Sigmoid colon (tissue), 7 donors: Measurements from ENCODE around the gene OR7G2. TPM values are rescaled to one million over a fixed set of nuclear protein-coding genes. Genes with fewer than 3 reads are reported as not detected.
A peak's percentile ranks its signal among the peaks of the same experiment; 100 is the strongest.

ENCODE experiments used
- DNase-seq: peaks from one replicate; pipeline ENCODE4 v3.0.0-alpha.2; 2019
- H3K27ac ChIP-seq, 4 donors: fragments of 200-600 bp; sonication (generic); one replicate each; pipeline ENCODE4 v1.5.1; 2016 to 2019; ENCODE audit warnings: mild to moderate bottlenecking in 1 of 4
- H3K27me3 ChIP-seq, 3 donors: fragments of 200-600 bp; sonication (generic); one replicate each; pipeline ENCODE4 v1.5.1; 2019; ENCODE audit warnings: mild to moderate bottlenecking in 1 of 3
- H3K36me3 ChIP-seq, 4 donors: fragments of 200-600 bp; sonication (generic); one replicate each; pipeline ENCODE4 v1.5.1; 2016 to 2019
- H3K4me1 ChIP-seq, 4 donors: fragments of 200-600 bp; sonication (generic); one replicate each; pipeline ENCODE4 v1.5.1; 2017 to 2019
- H3K4me3 ChIP-seq, 4 donors: fragments of 200-600 bp; sonication (generic); one replicate each; pipeline ENCODE4 v1.5.1; 2017 to 2019; ENCODE audit warnings: mild to moderate bottlenecking in 2 of 4, moderate library complexity in 1 of 4
- H3K9me3 ChIP-seq, 4 donors: fragments of 200-600 bp in 3 of 4; sonication (generic) in 3 of 4; one replicate each; pipeline versions ENCODE4 v1.5.1 to v1.6.1; 2013 to 2019
- CTCF ChIP-seq, 4 experiments: fragments of 450-650 bp in 3 of 4; fragments of 200-600 bp in 1 of 4; IDR thresholded peaks; one replicate each; pipeline ENCODE4 v1.5.1; 2016 to 2019; ENCODE audit warnings: antibody characterized with exemption in 4 of 4, mild to moderate bottlenecking in 3 of 4, moderate library complexity in 2 of 4
- EP300 ChIP-seq, 4 donors: sonication (generic); formaldehyde crosslinking; IDR thresholded peaks; one replicate each; pipeline ENCODE4 v1.6.1; 2017; ENCODE audit warnings: antibody characterized with exemption in 4 of 4
- POLR2A ChIP-seq, 2 donors: fragments of 450-650 bp; IDR thresholded peaks; one replicate each; pipeline ENCODE4 v1.6.1; 2016; ENCODE audit warnings: antibody characterized with exemption in 2 of 2, mild to moderate bottlenecking in 2 of 2, moderate library complexity in 2 of 2
- POLR2AphosphoS5 ChIP-seq, 4 donors: sonication (generic); formaldehyde crosslinking; IDR thresholded peaks; one replicate each; pipeline ENCODE4 v1.6.1; 2017; ENCODE audit warnings: antibody characterized with exemption in 4 of 4
- whole genome bisulfite sequencing, 2 donors: extraction: QIAGEN DNeasy Blood & Tissue Kit; methylation state at CpG; one replicate each; pipeline ENCODE4 v1.1.7; 2013; 5-methylcytosine and 5-hydroxymethylcytosine counted together
- intact Hi-C: fragments of 100-400 bp; cut with DNase I; formaldehyde crosslinking; loops from one replicate; pipeline ENCODE4 v1.15.1; 2023
- polyA plus RNA-seq, 3 donors: library from polyadenylated mRNA; stranded (reverse); fragments of 200-250 nt; gene quantifications; one replicate each; pipeline ENCODE4 v1.2.3, GENCODE V29; 2013
- total RNA-seq, 4 donors: library from RNA; depleted of rRNA; stranded (reverse); fragments of >200 nt; gene quantifications; one replicate each; pipeline ENCODE4 v1.1.0, GENCODE V29; 2016
- donor health status: healthy with polysubstance abuse.
- donor health status: Bipolar disorder and iron deficiency.
- donor health status: healthy.

OR7G2 gene
- total and polyA plus RNA-seq, 7 donors, result not detected

- peaks cover 0 to 18% (median 0%) of the 10 kb centered on the region in 3 donors for H3K27me3 ChIP-seq
- H3K36me3 ChIP-seq, result no peaks in the 10 kb centered on the region
- 26 to 47% methylated on average over 2 of the region's 2 CpGs for WGBS, 2 donors
- TF ChIP-seq EP300 (IDR thresholded peaks at IDR 0.05), result no peak
- TF ChIP-seq POLR2A (IDR thresholded peaks at IDR 0.05), result no peak
- no peaks in the 10 kb centered on the region for H3K4me1 ChIP-seq
- H3K4me3 ChIP-seq, result no peak overlapping the region
- no peak for DNase-seq
- intact Hi-C loops, result no loop called here
- H3K9me3 ChIP-seq, result no peaks in the 10 kb centered on the region
- H3K27ac ChIP-seq, result no peak overlapping the region
Measured at GRCh38 chr19:9109959-9110358, 2.7 kb upstream of the OR7G2 start.

GRCh38 chr19:9086761-9087160 lies 20.5 kb downstream of the OR7G2 start, which contains the start of gene OR1M1:
OR1M1 (plus strand) TSS chr19:9087061; CDS start chr19:9093245, 6,184 bp downstream.
- intact Hi-C loops, result no loop called here
- WGBS, 2 donors, result 37 to 69% methylated on average over 2 of the region's 2 CpGs

GRCh38 chr19:9078651-9079050 lies 28.6 kb downstream of the OR7G2 start:
- Histone ChIP-seq H3K27ac (peak overlapping the region in 3 of 4 donors; percentile 49 to 89 (median 67)), H3K36me3 (no peaks in the 10 kb centered on the region), H3K4me1 (peaks cover 0 to 27% (median 23%) of the 10 kb centered on the region in 4 donors), H3K4me3 (no peak overlapping the region), H3K9me3 (no peaks in the 10 kb centered on the region), H3K27me3 (no peaks in the 10 kb centered on the region)
- TF ChIP-seq POLR2A (IDR thresholded peaks at IDR 0.05) (no peak), POLR2AphosphoS5 (IDR thresholded peaks at IDR 0.05) (peak in 1 of 4 donors; percentile 33)
- intact Hi-C loops, result loop anchor here (5.0 kb wide), 1 partner anchor 246 kb away; the partner anchor contains the start of genes MBD3L1 and ZNF558
- WGBS, 2 donors, result 70 to 73% methylated on average over 4 of the region's 4 CpGs
- no peak for DNase-seq

More at GRCh38 chr19:9086761-9087160, 20.5 kb downstream of the OR7G2 start, which contains the start of gene OR1M1:
- peaks cover 0 to 11% (median 0%) of the 10 kb centered on the region in 3 donors for H3K27me3 ChIP-seq
- TF ChIP-seq POLR2AphosphoS5 (IDR thresholded peaks at IDR 0.05) (no peak), EP300 (IDR thresholded peaks at IDR 0.05) (no peak), CTCF (IDR thresholded peaks at IDR 0.05) (no peak), POLR2A (IDR thresholded peaks at IDR 0.05) (no peak)
- no peak within 1 kb of the TSS for H3K4me3 ChIP-seq
- no peaks in the 10 kb centered on the region for H3K36me3 ChIP-seq
- H3K27ac ChIP-seq, result no peak within 1 kb of the TSS
- DNase-seq, result no peak
- H3K9me3 ChIP-seq, result no peaks in the 10 kb centered on the region
- no peaks in the 10 kb centered on the region for H3K4me1 ChIP-seq

- Histone ChIP-seq H3K9me3 (no peaks in the 10 kb centered on the region), H3K36me3 (no peaks in the 10 kb centered on the region), H3K27me3 (no peaks in the 10 kb centered on the region), H3K27ac (peak overlapping the region in 3 of 4 donors; percentile 1 to 89 (median 73)), H3K4me3 (no peak overlapping the region), H3K4me1 (peaks cover 0 to 27% (median 23%) of the 10 kb centered on the region in 4 donors)
- intact Hi-C loops, result loop anchor here (5.0 kb wide), 1 partner anchor 245 kb away; the partner anchor contains the start of genes MBD3L1 and ZNF558
- DNase-seq, result no peak
- TF ChIP-seq POLR2AphosphoS5 (IDR thresholded peaks at IDR 0.05), result no peak
- no peak for TF ChIP-seq EP300 (IDR thresholded peaks at IDR 0.05)
- no peak for TF ChIP-seq CTCF (IDR thresholded peaks at IDR 0.05)
- no peak for TF ChIP-seq POLR2A (IDR thresholded peaks at IDR 0.05)
- WGBS, 2 donors, result 85 to 86% methylated on average over 10 of the region's 10 CpGs
Measured at GRCh38 chr19:9076901-9077300, 30.4 kb downstream of the OR7G2 start.

- peak; percentile 90 for DNase-seq
- intact Hi-C loops, result loop anchor here (5.0 kb wide), 1 partner anchor 243 kb away; the partner anchor contains the start of genes MBD3L1 and ZNF558
- peak overlapping the region; percentile 73 to 89 (median 77) for H3K27ac ChIP-seq
Measured at GRCh38 chr19:9075064-9075949, 32.0 kb downstream of the OR7G2 start.

More at GRCh38 chr19:9075064-9075949, 32.0 kb downstream of the OR7G2 start:
- TF ChIP-seq EP300 (IDR thresholded peaks at IDR 0.05) (peak in 1 of 4 donors; percentile 33), CTCF (IDR thresholded peaks at IDR 0.05) (no peak), POLR2AphosphoS5 (IDR thresholded peaks at IDR 0.05) (peak; percentile 27 to 74 (median 66)), POLR2A (IDR thresholded peaks at IDR 0.05) (no peak)
- Histone ChIP-seq H3K4me3 (no peak overlapping the region), H3K36me3 (no peaks in the 10 kb centered on the region), H3K27me3 (no peaks in the 10 kb centered on the region), H3K4me1 (peaks cover 0 to 27% (median 23%) of the 10 kb centered on the region in 4 donors), H3K9me3 (no peaks in the 10 kb centered on the region)
- WGBS, 2 donors, result 23 to 47% methylated on average over 16 of the region's 16 CpGs
